Measurements from ENCODE around the gene UBE2G1.
A peak's percentile ranks its signal among the peaks of the same experiment; 100 is the strongest.

Gene UBE2G1

DNA sequence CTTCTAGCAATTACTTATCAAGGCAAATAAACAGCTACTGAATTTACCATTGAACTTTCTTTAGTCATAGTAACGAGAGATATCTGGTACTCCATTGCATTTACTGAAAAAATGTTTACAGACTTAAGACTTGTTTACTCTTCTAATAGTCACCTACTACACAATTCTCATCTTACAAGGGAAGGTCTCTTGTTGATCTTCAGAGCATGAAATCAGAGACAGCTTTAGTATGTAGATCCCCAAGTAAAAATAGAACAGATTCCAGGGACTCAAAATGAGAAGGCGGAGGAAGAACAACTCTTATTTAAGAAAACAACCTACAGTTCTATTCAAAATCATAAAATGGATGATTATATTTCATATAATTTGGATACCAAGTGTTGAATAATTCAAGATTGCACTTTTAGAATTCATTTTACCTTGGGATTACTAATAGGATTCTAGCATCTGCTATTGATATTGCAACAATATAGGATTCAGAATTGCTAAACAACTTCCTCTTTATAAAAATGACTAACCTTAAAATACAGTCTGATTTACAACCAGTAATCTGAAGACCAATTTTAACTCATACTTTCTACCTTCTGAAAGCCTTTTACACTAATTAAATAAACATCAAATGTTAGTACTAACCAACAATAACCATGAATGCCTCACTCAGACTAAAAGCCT lies 20.8 kb downstream of the UBE2G1 start:
- no peak overlapping the region for H3K4me3 ChIP-seq (ENCODE audit: low read length)
- DNase-seq (ENCODE audit: low read depth): no peak
- TF ChIP-seq CTCF (IDR thresholded peaks at IDR 0.05; ENCODE audit: insufficient read depth, low read depth, low read length, missing control alignments): no peak

- TF ChIP-seq CTCF (IDR thresholded peaks at IDR 0.05; ENCODE audit: insufficient read depth, low read depth, low read length, missing control alignments): no peak
- H3K4me3 ChIP-seq (ENCODE audit: low read length): no peak overlapping the region
These were observed 21.5 kb downstream of the UBE2G1 start for GRCh38 chr17:4344926-4345325.

DNA sequence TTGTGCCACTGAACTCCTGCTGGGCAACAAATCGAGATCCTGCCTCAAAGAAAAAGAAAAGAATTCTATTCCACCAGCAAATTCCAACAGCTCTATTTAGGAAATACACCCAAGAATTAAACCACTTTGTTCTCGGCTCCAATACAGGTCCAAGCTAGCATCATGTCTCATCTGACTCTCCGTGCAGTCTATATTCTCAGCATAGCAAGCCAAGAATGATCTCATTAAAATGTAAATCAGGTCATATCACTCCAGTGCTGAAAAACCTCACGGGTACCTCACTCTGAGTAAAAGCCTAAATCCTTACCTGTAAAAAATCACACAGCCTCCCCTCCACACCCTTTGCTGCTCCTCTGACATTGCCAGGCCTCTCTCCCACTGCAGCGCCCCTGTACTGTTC lies 23.9 kb downstream of the UBE2G1 start:
- no peak for TF ChIP-seq CTCF (IDR thresholded peaks at IDR 0.05; ENCODE audit: insufficient read depth, low read depth, low read length, missing control alignments)
- H3K4me3 ChIP-seq (ENCODE audit: low read length): no peak overlapping the region
- peak; percentile 40 for DNase-seq (ENCODE audit: low read depth)

More at GRCh38 chr17:4344926-4345325, 21.5 kb downstream of the UBE2G1 start:
- no peak for DNase-seq (ENCODE audit: low read depth)

DNA sequence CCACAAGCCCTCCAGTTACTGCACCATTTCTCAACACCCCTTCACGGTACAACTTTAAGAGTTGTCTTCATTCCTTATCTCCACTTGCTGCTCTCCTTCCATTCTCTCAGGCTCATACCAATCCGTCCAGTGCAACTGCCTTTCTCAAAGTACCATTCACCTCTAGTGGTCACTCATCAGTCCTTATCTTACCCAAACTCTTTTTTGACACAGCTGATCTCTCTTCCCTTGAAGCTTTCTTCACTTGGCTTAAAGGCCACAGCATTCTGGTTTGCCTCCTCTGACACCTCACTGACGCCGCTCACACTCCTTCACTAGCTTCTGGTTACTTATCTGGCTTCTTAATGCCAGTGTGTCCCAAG lies 24.9 kb downstream of the UBE2G1 start:
- TF ChIP-seq CTCF (IDR thresholded peaks at IDR 0.05; ENCODE audit: insufficient read depth, low read depth, low read length, missing control alignments): no peak
- H3K4me3 ChIP-seq (ENCODE audit: low read length): no peak overlapping the region
- DNase-seq (ENCODE audit: low read depth): no peak

- TF ChIP-seq CTCF (IDR thresholded peaks at IDR 0.05; ENCODE audit: insufficient read depth, low read depth, low read length, missing control alignments): no peak
- H3K4me3 ChIP-seq (ENCODE audit: low read length): no peak overlapping the region
- DNase-seq (ENCODE audit: low read depth): peak; percentile 43
These were observed 25.4 kb downstream of the UBE2G1 start for GRCh38 chr17:4340914-4341615.

- no peak for DNase-seq (ENCODE audit: low read depth)
- H3K4me3 ChIP-seq (ENCODE audit: low read length): no peak overlapping the region
- TF ChIP-seq CTCF (IDR thresholded peaks at IDR 0.05; ENCODE audit: insufficient read depth, low read depth, low read length, missing control alignments): no peak
These were observed 31.5 kb downstream of the UBE2G1 start for GRCh38 chr17:4334776-4335584.

Measured in epithelial cell of esophagus (primary cell).